ENCODE measurements around the gene OR5AC2.

DNA sequence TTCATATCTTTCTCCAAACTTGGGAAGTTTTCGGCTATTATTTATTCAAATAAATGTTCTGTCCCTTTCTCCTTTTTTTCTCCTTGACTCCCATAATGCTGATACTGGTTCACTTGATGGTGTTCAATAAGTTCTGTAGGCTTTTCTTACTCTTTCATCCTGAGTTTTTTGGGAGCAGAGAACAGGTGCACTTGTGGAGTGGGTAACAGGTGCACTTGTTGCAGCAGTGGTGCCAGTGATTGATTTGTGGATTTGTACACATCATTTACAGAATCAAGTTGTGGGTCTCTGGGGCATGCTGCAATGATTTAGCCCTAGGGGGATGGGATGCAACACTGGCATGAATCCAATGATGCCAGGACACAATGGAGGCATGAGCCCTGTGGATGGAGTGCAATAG lies 28.7 kb downstream of the OR5AC2 start:
- TF ChIP-seq POLR2AphosphoS5 (IDR thresholded peaks at IDR 0.05) (no peak), CTCF (IDR thresholded peaks at IDR 0.05) (no peak), POLR2A (IDR thresholded peaks at IDR 0.05) (no peak), EP300 (IDR thresholded peaks at IDR 0.05) (no peak)

All from suprapubic skin (tissue), 4 donors.